ENCODE measurements around the gene YWHAQ.
"Not testable (repeated sequence)": the region's sequence is repeated elsewhere in the genome, so short reads cannot be mapped to it uniquely, and the experiment has no call there.

YWHAQ gene

GRCh38 chr2:9630117-9630735 lies 571 bp downstream of the YWHAQ start:
- DNase-seq, result peak; percentile 57

GRCh38 chr2:9629222-9630116 lies 1.3 kb downstream of the YWHAQ start:
- DNase-seq, result peak; percentile 53

GRCh38 chr2:9627310-9627709 lies 3.5 kb downstream of the YWHAQ start:
- peak; percentile 23 for DNase-seq

- no peak for DNase-seq
Measured at GRCh38 chr2:9623151-9623550, 7.6 kb downstream of the YWHAQ start.

GRCh38 chr2:9621655-9622054 lies 9.1 kb downstream of the YWHAQ start:
- not testable (repeated sequence) for DNase-seq

- no peak for DNase-seq
Measured at GRCh38 chr2:9618410-9618809, 12.4 kb downstream of the YWHAQ start.

GRCh38 chr2:9617749-9618148 lies 13.0 kb downstream of the YWHAQ start:
- DNase-seq, result no peak

- DNase-seq, result no peak
Measured at GRCh38 chr2:9617296-9617695, 13.5 kb downstream of the YWHAQ start.

GRCh38 chr2:9614562-9614961 lies 16.2 kb downstream of the YWHAQ start:
- DNase-seq, result no peak

- peak; percentile 60 for DNase-seq
Measured at GRCh38 chr2:9613291-9613690, 17.5 kb downstream of the YWHAQ start.

- not testable (repeated sequence) for DNase-seq
Measured at GRCh38 chr2:9611549-9611912, 19.3 kb downstream of the YWHAQ start.

GRCh38 chr2:9610781-9611548 lies 19.8 kb downstream of the YWHAQ start:
- DNase-seq, result no peak

- not testable (repeated sequence) for DNase-seq
Measured at GRCh38 chr2:9608491-9608890, 22.3 kb downstream of the YWHAQ start.

GRCh38 chr2:9602412-9602811 lies 28.4 kb downstream of the YWHAQ start:
- no peak for DNase-seq

- DNase-seq, result no peak
Measured at GRCh38 chr2:9601397-9601796, 29.4 kb downstream of the YWHAQ start.

- no peak for DNase-seq
Measured at GRCh38 chr2:9599430-9599829, 31.4 kb downstream of the YWHAQ start.

GRCh38 chr2:9596621-9597311 lies 34.0 kb downstream of the YWHAQ start:
- no peak for DNase-seq

GRCh38 chr2:9595746-9596145 lies 35.1 kb downstream of the YWHAQ start:
- no peak for DNase-seq

GRCh38 chr2:9595256-9595655 lies 35.5 kb downstream of the YWHAQ start:
- peak; percentile 50 for DNase-seq

- DNase-seq, result peak; percentile 86
Measured at GRCh38 chr2:9594366-9595054, 36.3 kb downstream of the YWHAQ start.

GRCh38 chr2:9593925-9594324 lies 36.9 kb downstream of the YWHAQ start:
- DNase-seq, result no peak

- DNase-seq, result no peak
Measured at GRCh38 chr2:9592699-9593098, 38.1 kb downstream of the YWHAQ start.

Data from HCEC 1CT (cell line).